ENCODE data around the gene ZNHIT6.
A peak's percentile ranks its signal among the peaks of the same experiment; 100 is the strongest.
"Not testable (repeated sequence)": the region's sequence is repeated elsewhere in the genome, so short reads cannot be mapped to it uniquely, and the experiment has no call there.

The ZNHIT6 gene

GRCh38 chr1:85707990-85708828 is at the start of gene ZNHIT6:
Gene ZNHIT6 (minus strand): TSS chr1:85708433. CDS start chr1:85708284, 149 bp downstream.
- DNase-seq (ENCODE audit: low spot score): peak; percentile 91

DNA sequence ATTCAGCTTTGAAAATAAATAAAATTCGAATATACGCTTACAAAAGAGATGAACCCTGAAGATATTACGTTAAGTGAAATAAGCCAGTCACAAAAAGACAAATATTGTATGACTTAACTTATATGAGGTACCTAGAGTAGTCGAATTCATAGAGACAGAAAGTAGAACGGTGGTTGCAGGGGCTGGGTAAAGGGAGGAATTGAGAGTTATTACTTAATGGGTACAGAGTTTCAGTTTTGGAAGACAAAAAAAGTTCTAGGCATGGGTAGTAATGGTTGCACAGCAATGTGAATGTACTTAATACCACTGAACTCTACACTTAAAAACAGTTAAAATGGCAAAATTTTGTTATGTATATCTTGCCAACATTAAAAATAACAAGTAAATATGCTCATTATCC is 48.6 kb upstream of the ZNHIT6 start:
- no peak for DNase-seq (ENCODE audit: low spot score)

DNA sequence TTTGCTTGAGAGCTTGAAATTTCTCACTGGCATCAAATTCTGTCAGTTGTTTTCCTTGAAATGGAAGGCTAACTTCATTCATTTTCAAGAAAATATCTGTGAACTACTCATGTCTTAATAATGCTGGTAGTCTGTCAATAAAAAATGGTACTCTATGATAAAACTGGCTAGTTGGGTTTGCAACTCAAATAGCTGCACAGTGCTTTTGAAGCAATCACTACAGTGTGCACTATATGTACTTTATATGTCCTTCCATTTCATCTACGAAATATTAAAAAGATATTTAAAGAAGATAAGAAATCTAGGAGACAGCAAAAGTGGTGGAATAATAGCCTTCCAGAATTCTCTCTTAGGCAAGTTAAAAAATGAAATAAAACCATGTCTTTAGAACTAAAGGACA is 39.9 kb upstream of the ZNHIT6 start:
- no peak for DNase-seq (ENCODE audit: low spot score)

- DNase-seq (ENCODE audit: low spot score): no peak
These were observed 38.5 kb upstream of the ZNHIT6 start for GRCh38 chr1:85746777-85747176.

DNA sequence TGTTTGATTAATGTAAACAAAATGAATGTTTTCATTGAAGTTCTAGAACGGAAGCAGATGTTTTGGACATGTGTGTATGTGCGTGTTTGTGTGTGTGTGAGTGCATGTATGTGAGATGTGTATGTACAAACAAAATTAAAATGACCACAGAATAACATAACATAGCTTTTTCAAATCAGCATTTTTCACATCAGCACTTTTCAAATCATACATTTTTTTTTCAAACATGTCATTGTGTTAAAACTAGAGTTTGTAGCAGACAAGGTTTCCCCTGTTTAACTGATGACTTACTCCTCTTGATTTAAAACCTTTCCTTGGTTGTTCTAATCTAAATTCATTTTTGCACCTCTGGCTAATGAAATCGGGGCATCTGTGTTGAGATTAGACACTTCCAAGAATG is 35.6 kb upstream of the ZNHIT6 start:
- DNase-seq (ENCODE audit: low spot score): no peak

- DNase-seq (ENCODE audit: low spot score): no peak
These were observed 26.7 kb upstream of the ZNHIT6 start for GRCh38 chr1:85734931-85735330.

GRCh38 chr1:85718678-85719340 is 10.6 kb upstream of the ZNHIT6 start:
- DNase-seq (ENCODE audit: low spot score): no peak

GRCh38 chr1:85714418-85715114 is 6.3 kb upstream of the ZNHIT6 start:
- DNase-seq (ENCODE audit: low spot score): not testable (repeated sequence)

DNA sequence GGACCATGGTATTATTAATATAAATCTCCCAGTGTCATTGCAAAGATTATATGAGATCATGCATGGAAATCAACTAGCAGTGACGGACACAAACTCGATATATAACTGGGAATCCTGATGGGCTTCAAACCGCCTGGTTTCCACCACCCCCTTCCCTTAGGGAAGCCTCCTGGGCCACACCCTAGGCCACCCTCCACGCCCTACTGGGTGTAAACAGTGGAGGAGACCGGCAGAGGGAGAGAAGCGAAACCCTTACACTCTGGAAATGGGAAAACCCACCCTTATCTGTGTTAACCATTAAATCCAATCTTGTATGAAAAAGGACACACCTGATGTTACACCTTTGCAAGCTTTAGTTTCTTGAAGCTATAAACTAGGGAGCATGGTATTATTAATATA is 595 bp upstream of the ZNHIT6 start:
- no peak for DNase-seq (ENCODE audit: low spot score)

GRCh38 chr1:85707267-85707989 is 805 bp downstream of the ZNHIT6 start:
- no peak for DNase-seq (ENCODE audit: low spot score)

DNA sequence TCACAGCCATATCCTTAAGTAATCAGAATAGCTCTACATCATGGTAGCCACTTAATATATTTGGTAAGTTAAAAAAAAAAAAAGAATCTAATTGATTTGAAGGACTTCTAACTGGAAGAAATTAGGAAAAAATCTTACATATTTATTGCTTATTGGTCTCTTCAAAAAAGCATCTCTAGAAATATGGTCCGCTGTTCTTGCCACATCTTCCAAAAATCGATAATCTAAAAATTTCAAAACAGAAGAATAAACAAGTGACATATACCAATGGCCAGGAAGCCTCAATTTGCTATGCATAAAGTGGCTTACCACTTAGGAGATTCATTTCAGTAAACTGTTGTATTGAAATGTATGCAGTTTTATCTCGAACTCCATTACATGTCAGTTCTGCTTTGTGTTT is 2.3 kb downstream of the ZNHIT6 start:
- no peak for DNase-seq (ENCODE audit: low spot score)

- no peak for DNase-seq (ENCODE audit: low spot score)
These were observed 7.8 kb downstream of the ZNHIT6 start for GRCh38 chr1:85700422-85700821.

DNA sequence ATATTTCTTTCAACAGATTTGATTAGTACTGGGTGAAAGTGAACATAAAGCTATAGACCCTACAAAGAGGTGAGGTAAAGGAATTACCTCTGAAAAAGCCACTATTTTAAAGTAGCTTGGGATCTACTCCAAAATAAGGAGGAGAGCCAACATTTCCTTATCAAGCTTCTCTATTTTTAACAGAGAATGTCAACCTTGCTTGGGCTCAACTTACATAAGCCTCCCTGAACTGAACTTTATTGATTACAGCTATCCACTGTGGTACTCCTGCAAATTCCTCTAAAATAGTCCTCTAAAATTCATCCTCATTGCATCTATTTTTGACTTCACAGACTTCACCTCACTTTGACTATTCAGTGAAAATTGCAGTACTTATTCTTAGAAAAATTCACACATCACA is 10.3 kb downstream of the ZNHIT6 start:
- DNase-seq (ENCODE audit: low spot score): no peak

- DNase-seq (ENCODE audit: low spot score): no peak
These were observed 15.4 kb downstream of the ZNHIT6 start for GRCh38 chr1:85692730-85693314.

DNA sequence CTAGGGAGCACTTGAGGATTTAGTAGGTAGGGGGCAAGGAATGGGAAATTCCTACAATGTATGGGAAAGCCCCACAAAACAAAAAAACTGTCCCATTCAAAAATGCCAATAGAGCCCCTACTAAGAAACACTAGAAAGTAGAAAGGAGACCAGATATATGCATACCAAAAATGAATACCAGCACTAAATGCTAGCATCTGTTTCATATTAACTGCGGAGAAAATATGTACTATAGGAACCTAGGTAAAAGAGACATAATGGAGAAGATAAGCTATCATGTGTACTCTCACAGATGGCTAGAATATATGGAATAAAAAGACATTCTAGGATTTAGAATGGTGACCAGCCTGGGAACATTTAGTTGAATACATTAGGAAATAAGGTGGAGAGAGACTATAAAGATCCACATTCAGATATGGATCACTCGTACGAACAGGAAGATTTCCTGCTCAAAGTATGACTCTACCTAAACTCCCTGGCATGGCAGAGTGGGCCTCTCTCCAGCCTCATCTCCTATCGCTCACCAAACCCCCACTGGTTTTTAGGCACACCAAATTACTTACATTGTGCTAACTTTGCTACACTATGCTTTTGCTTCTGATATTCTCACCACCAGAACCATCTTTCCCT is 18.3 kb downstream of the ZNHIT6 start:
- DNase-seq (ENCODE audit: low spot score): no peak

DNA sequence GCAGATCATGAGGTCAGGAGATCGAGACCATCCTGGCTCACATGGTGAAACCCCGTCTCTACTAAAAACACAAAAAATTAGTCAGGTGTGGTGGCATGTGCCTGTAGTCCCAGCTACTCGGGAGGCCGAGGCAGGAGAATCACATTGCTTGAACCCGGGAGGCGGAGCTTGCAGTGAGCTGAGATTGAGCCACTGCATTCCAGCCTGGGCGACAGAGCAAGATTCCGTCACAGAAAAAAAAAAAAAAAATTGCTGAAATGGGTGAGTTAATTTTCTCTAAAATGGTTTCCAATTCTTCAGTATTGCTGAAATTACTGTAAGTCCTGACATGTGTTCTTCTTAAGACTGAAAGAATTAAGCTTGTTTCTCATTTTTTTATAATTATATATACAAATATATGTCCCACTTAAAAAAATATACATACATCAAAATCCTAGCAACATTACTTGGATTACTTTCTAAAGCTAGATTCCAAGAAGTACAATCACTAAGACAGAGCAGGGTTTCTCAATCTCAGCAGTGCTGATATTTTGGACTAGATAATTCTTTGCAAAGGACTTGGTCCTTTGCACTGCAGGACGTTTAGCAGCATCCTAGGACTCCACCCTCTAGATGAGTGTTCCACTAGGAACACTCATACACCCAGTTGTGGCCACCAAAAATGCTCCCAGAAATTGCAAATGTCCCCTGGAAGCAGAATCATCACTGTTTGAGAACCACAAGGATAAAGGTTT is 24.8 kb downstream of the ZNHIT6 start:
- no peak for DNase-seq (ENCODE audit: low spot score)

GRCh38 chr1:85681087-85681486 is 27.1 kb downstream of the ZNHIT6 start:
- peak; percentile 14 for DNase-seq (ENCODE audit: low spot score)

DNA sequence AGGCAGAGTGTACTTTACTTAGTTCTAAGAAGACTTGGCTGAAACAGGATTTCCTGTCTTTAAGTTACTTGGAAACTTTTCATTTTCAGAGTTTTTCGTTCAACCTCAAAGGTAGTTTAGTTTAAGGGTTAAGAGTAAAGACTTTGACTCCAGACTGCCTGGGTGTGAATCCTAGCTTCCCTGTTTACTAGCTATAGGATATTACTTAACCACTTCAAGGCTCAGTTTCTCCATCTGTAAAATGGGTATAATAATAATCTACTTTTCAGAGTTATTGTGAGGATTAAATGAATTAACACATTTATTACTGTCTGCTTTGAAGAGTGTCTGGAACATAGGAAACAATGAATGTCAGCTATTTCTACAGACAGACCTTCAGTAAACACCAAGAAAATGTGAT is 30.0 kb downstream of the ZNHIT6 start:
- DNase-seq (ENCODE audit: low spot score): no peak

DNA sequence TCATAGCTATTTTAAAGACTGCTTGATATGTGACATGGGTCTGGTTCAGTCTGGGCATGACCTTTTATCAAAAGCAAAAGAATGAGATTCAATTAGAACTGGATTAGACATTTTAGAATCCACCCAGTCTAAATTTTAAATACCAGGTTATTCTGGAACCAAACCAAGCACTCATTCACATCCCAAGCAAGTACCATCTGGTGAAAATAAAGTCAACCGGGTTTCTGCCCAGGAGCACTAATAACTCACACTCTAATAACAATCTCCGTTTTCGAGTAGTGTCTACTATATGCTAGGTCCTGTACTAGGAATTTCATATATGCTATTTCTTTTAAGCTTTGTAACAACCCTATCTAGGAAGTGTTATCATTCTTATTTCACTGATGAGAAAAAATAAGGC is 30.6 kb downstream of the ZNHIT6 start:
- DNase-seq (ENCODE audit: low spot score): no peak

DNA sequence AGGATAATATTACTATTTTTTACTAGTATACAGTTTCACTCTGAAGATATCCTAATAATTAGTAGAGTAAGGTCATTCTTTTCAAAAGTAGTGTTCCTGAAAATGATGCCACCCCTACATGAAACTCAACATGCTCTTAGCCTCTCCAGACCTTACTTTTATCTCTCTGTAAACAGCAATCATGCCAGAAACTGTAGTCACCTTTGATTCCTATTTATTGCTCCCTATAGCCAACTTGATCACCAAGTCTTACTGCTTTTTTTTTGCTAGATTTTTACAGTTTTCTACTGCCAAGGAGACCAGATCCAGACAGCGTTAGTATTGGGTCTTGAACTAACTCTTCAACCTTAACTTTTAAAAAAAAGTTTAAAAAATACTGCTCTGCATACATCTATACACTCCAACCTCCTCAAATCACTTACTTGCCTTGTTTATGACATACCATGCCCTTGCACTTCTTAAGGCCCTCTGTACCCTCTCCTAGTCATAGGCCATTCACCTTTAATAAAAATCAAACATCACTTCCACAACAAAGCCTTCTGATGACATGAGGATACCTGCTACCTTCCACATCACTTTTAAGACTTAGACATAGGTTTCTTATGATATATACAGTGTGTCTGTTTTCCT is 36.1 kb downstream of the ZNHIT6 start:
- no peak for DNase-seq (ENCODE audit: low spot score)

All from putamen (tissue), 1 donor.